Ammon's horn (tissue), 1 donor: ENCODE measurements around the gene CDH13.

ENCODE experiments used
- DNase-seq: peaks from one replicate; pipeline ENCODE4 v3.0.0-alpha.2; 2016; ENCODE audit warnings: low spot score

Gene CDH13

DNA sequence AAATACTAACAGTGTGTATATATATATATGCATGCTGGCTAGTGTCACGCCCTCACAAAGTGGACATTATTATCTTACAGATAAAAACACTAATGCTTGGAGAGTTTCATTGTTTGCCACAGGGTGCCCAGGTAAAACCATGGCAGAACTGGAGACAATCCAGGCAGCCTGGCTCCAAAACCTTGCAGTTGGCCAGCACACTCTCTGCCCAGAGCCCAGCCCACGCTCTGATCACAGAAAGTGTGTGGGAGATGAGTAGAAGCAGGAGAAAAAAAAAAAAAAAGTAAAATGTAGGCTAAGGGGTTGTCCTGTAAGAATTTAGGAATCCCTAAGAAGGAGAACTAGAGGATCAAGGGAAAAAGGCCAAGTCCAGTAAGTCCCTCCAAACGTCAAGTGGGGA lies 538.0 kb downstream of the CDH13 start:
- no peak for DNase-seq

DNA sequence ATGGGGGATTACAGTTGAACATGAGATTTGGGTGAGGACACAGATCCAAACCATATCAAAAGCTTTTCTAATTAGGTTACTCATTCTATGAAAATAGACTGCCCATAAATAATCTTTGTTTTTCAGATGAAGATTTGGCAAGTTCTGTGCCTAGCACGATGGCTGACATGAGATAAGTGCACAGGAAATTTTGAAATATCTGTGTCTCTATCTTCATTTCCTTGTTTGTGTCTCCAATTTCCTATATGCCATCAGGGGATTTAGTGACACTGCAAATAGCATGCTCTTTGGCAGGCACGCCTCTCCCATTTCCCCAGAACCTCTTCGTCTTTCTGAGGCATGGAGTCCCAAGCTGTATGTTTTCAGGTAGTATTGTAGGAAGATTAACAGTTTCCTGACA lies 544.6 kb downstream of the CDH13 start:
- no peak for DNase-seq

DNA sequence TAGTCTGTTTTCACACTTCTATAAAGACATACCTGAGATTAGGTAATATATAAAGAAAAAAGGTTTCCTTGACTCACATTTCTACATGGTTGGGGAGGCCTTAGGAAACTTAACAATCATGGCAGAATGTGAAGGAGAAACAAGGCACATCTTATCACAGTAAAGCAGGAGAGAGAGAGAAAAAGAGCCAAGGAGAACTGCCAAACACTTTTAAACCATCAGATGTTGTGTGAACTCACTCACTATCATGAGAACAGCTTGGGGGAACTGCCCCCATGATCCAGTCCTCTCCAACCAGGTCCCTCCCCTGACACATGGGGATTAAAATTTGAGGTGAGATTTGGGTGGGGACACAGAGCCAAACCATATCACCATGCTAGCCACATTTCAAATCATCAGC lies 547.9 kb downstream of the CDH13 start:
- no peak for DNase-seq

DNA sequence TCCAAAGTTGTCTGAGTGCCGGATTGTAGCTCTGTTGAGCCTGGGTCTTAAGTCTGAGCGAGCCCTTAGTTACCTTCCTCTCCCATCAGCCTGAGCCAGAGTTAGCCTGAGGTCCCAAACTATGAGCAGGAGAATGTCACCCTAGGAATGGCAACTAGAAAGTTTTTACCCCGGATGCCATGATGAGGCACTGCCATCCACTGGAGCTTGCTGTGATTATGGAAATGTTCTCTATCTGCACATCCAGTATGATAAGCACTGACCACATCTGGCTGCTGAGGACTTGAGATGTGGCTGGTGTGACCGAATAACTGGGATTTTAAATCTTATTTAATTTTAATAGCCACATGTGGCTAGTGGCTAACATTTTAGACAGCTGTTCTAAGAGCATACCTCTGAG lies 550.0 kb downstream of the CDH13 start:
- DNase-seq = no peak

DNA sequence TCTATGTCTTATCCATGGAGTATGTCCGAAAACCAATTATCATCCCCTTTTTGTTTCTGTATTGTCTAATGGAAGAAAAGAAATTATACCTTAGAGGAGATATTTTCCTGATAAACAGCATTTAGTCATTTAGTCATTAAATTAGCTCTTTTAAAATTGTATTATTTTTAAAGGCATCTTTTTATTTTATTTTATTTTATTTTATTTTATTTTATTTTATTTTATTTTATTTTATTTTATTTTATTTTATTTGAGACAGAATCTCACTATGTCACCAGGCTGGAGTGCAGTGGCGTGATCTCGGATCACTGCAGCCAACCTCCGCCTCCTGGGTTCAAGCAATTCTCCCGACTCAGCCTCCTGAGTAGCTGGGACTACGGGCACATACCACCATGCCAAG lies 559.1 kb downstream of the CDH13 start:
- DNase-seq = no peak

DNA sequence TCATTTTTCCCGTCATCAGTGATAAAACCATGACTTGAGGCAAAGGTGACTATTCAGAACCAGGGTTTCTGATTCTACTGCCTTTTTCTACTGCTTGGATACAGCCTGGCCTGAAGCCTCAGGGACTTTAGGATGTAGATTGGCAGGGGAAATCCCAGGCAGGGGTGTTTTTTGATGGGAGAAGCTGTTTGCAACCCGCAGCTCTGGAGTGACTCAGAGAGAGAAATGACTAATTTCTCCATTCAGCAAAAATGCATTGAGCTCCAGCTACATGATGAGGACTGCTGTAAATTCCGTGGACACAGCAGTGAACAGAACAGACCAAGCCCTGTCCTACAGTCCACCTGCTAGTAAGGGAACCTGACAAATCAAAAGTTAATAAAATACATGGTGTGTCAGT lies 560.6 kb downstream of the CDH13 start:
- DNase-seq = no peak

DNA sequence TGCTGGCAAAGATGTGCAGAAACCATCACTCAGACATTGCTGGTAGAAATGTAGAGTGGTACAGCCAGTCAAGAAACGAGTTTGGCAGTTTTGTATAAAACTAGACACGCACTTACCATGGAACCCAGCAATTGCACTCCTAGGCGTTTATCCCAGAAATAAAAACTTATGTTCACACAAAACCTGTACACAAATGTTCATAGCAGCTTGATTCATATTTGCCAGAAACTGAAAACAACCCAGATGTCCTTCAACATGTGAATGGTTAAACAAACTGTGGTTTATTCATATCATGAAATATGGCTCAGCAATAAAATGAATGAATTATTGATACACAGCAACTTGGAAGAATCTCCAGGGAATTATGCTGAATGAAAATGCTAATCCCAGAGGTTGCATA lies 570.0 kb downstream of the CDH13 start:
- no peak for DNase-seq

DNA sequence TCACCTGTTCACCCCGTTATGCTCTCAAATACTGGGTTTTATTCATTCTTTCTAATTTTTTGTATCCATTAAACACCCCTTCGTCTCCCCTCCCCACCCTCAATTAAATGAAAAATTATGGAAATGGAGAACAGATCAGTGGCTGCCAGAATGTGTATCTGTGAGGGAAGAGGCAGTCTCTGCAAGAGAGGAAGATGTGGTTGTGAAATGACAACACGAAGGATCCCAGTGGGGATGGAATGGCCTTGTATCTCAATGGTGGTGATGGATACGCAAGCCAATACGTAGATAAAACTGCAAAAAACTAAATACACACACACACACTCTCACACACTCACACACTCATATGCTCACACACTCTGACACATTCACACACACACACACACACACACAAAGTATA lies 570.7 kb downstream of the CDH13 start:
- no peak for DNase-seq

DNA sequence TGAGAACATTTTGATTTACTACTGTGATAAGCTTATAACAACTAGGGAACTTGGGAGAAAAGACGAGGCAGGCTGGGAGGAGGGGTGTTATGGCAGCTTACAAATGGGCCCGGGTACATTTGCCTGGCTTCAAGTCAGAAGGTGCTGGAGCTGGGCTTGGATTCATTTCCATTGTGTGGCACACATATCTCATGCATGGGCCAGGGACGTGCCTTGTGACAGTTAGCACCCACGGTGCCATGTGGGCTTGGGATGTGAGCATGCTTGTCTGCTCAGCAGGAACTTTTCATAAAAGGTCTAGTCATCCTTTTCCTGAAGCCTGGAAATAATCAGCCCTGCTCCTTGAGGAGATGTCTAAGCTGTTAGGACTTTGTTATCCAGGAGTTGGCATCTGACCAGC lies 572.2 kb downstream of the CDH13 start:
- no peak for DNase-seq

DNA sequence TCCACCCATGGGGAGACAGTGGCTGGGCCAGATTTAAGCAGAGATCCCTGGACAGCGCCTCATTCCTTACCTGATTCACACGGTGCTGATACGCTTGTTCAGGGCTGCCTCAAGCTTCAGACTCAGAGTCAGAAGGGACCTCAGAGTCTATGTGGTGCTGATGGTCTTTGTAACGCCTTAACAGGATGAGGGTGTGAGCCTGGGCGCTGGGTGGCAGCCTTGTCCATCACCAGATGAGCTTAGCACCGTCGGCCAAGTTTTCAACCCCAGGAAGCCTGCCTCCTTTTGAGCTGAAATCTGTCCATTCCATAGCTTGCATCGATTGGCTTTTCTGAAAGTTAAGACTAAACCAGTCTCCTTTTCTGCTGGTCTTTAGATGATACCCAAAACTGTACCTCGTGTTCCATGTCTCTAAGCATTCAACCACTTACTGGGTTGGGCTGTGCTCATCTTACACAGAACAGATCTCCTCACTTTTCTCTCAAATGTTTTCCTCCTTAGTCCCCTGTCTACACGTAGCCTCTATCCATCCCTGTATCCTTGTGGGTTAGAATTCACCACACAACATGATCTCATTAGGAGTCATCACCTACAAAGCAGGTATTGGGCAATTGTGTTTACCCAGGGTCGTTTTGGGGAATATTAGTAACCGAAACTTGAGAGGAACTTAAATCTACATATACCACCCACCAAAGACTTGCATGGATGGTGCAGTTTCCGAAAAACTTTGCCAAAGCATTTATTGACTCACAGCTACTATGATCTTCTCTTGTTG lies 573.4 kb downstream of the CDH13 start:
- DNase-seq = peak; percentile 81

DNA sequence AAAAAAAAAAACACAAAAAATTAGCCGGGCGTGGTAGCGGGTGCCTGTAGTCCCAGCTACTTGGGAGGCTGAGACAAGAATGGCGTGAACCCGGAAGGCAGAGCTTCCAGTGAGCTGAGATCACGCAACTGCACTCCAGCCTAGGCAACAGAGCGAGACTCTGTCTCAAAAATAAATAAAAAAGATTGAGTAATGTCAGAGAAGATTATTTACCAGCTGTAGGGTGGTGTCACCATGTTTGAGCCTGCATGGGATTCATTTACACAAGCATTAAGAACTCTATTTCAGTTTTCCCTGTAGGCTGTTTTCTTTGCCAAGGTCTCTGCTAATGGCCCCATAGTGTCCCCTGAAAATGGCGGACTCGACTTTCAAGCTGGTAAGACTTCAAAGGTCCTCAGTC lies 575.0 kb downstream of the CDH13 start:
- no peak for DNase-seq

DNA sequence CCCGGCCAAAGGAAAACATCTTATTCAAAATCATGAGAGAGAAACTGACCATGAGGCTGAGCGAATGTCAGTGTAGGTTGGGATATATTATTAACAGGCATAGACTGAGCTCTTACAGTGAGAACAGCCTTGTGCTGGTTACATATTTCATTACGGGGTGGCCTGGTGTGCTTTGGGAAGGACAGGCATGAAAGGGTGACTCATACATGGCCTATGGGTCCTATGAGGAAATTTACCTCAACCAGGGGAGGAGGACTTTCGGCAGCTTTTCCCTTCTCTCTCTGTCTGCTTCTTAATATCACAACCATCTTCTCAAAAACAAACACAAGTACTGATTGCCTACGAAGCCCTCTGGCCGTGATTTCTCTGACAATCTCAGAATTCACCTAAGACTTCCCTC lies 579.1 kb downstream of the CDH13 start:
- DNase-seq = no peak

DNA sequence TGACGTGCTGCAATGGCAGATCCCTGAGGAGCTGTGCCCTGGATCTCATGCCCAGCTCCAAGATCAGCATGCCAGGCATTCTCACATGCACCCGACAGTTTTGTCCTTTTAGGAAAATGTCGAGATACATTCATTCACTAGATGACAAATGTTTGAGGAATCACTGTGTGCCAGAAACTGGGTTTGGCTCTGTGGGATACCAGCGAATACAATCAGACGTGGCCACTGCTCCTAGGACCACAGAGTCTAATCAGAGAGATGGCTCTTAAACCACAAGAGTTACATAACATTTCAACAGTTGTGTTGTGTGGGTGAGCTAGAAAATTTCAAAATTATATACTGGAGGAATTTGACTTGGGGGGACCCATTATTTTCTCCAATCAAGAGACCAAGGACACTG lies 579.7 kb downstream of the CDH13 start:
- DNase-seq = no peak

DNA sequence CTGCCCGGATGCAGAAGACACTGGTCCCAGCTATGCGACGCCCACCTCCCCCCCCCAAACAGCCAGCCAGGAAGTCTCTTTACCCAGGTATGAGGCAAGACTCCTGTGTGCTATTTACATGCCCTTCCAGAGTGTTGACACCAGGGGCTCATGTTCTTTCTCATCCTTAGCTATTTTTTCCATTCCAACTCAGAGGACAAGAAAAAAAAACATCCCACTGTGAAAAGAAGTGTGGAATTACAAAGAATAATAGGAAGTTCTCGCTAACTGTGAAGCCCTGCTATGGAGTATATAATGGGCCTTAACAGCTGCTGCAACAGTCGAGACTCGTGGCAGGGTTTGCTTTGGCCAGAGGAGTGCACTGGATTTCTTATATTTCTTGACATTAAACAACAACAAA lies 584.9 kb downstream of the CDH13 start:
- DNase-seq = no peak

DNA sequence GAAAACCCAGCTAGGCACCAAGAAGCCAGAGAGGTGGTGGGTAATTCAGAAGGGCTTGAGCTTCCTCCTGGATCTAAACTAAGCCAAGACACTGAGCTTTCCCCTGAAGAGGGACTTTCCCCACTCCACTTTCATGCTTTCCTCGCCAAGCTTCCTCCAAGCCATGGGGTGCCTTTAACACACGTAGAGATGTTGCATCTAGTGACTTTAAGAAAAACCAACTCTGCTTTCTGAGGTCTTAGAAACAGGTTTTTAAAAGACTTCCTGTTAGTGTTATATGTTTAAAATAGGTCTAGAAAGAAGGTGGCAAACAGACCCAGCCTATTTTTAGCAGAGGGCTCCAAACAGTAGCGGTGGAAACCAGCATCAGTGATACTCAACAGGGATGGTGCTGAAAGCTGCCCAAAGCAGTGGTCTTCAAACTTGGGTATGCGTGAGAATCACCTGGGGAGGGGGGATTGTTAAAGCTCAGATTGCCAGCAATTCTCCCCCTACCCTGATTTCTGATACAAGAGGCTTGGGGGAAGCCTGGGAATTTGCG lies 585.6 kb downstream of the CDH13 start:
- no peak for DNase-seq

DNA sequence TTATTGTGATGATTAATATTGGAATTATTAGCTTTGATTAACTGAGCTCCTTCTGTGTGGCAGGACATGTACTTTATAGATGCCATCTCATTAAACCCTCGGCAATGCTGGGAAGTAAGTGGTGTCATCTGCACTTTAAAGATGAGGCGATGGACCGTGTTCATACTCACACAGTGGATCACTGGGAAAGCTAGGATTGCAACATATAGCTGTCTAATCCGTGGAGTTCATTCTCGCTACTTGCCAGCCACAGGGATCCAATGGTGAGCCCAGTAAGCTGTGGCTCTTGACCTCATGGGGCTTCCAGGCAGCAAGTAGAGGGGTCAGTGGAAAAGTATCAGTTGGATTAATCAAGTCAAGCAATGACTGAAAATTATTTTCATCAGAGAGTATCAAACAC lies 587.9 kb downstream of the CDH13 start:
- no peak for DNase-seq

DNA sequence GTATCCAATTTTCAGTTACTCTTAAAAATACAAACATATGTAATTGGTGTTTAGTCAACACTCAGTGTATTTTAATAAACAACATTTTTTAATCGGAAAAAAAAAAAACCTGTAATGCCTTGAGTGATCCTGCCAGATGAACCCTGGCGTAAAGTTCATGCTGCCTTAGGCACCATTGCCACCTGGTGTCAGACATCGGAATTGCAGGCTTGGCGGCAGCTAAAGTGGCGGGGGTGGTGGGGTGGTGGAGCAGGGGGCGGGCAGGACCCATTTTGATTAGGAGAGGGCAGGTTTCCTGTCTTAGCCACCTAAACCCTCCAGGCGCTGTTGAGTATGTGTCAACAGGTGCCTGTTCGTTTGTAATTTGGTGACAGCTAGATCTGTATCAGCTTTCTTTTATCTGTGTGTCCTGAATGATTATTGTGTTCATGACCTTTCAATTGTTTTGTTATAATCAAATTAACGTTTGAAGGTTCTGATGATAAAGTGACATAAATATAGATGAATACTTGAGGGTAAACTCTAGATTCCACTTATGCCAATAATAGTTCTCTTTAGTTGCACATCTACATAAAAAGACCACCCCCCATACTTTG lies 588.7 kb downstream of the CDH13 start:
- DNase-seq = no peak

DNA sequence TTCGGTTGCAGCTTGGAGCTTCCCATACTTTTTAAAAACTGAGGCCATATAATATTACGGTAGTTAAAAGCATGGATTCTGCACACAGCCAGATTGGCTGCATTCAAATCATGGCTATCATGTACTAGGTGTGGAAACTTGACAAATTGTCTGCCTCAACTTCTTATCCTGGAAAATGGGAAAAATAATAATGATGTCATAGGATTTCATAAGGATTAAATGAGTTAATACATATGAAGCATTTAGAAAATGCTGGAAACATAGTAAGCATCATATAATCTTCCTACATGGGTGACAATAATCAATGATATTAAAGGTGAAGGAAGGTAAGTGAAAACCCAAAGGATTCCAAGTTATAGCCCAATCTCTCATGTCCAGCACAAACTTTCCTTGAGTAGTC lies 592.5 kb downstream of the CDH13 start:
- no peak for DNase-seq

DNA sequence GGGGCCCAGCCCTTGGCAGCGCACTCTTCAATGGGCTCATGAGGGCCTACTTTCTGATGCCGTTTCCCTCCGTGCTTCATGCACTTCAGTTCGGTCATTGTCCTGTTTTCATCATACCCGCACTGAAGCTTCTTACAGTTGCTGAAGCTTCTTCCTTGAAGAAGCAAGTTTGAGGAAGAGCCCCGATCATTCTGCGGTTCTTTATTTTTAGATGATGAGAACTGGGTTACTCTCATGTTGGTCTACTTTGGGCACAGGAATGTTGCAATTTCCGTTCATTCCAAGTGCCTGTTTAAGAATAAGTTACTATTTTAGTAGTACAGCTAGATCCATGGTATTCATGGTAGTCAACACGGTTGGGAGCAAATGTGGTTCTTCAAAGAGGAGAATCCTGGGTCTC lies 593.3 kb downstream of the CDH13 start:
- no peak for DNase-seq

DNA sequence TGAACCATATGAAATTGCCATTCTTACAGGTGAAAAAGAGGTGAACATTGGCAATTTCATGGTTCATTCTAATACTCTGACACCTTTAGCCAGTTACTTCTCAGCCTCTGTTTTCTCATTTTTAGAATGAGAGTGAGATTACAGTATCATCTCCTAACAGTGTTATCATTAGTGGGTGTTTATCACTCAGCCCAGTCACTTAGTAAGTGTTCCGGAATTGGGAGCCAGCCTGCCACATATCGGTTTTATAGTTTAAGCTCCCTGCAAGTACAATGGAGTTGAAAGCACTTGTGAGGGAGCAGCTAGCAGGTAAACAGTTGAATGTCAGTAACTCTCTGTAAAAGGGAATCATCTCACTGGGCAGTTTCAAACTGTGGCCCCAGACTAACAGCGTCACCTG lies 597.9 kb downstream of the CDH13 start:
- no peak for DNase-seq

DNA sequence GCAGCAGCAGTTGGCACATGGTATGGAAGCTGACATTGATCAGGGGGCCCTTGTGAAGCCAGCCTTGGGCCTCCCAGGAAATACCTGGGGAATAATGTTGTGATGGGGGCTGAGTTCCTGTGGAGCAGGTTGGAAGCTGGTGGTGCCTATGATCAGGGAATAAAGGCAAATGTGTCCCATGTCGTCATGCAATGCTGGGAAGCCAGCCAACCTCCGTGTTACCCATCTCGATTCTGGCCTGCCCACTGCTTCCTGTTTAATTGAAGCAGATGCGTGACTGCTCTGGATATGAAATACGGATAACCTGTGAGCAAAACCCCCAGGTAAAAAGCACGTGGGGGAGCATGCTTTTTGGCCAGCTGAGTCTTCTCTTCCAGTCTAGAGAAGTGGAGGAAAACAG lies 600.6 kb downstream of the CDH13 start:
- peak; percentile 14 for DNase-seq

DNA sequence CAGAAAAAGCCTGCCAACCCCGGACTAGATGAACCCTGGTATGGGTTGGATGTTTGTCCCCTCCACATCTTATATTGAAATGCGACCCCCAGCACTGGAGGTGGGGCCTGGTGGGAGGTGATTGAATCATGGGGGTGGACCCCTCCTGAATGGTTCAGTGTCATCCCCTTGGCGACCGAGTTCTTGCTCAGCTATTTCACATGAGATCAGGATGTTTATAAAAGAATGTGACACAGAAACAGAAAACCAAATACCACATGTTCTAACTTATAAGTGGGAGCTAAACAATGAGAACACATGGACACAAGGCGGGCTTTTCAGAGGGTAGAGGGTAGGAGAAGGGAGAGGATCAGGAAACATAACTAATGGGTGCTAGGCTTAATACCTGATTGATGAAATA lies 605.0 kb downstream of the CDH13 start:
- DNase-seq = no peak

DNA sequence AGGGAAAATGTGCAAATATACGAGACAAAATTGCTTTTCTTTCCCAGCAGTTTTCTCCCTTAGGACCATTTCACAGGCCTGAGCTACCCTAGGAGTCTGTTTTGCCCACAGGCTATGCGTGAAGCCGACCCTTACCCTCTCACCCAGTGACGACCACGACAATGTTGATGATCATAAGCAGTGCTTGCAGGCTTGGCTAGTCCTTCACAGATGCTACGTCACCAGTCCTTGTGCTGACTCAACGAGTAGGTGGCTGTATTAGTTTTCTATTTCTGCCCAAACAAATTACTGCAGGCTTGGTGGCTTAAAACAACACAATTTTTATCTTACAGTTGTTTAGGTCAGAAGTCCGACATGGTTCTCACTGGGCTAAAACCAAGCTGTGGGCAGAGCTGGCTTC lies 606.4 kb downstream of the CDH13 start:
- peak; percentile 54 for DNase-seq
